Right atrium auricular region (tissue), 2 donors: Measurements from ENCODE around the gene TNS1. TPM values are rescaled to one million over a fixed set of nuclear protein-coding genes. Genes with fewer than 3 reads are reported as not detected.

Source experiments
- DNase-seq: peaks from one replicate; pipeline ENCODE4 v3.0.0-alpha.2; 2019; ENCODE audit warnings: low spot score
- H3K27ac ChIP-seq, 2 donors: fragments of 200-600 bp; sonication (generic); 1 replicate in 1 of 2; 2 replicates in 1 of 2; pipeline ENCODE4 v1.5.1; 2016 to 2019
- H3K27me3 ChIP-seq, 2 donors: fragments of 200-600 bp; sonication (generic); one replicate each; pipeline versions ENCODE4 v1.5.1 to v1.6.0; 2017 to 2019
- H3K36me3 ChIP-seq: fragments of 200-600 bp; sonication (generic); one replicate; pipeline ENCODE4 v1.5.1; 2016
- H3K4me1 ChIP-seq, 2 donors: fragments of 200-600 bp; sonication (generic); one replicate each; pipeline versions ENCODE4 v1.5.1 to v1.6.0; 2017 to 2019
- H3K4me3 ChIP-seq, 2 donors: fragments of 200-600 bp; sonication (generic); 1 replicate in 1 of 2; 2 replicates in 1 of 2; pipeline ENCODE4 v1.5.1; 2017 to 2019; ENCODE audit warnings: mild to moderate bottlenecking in 1 of 2, moderate library complexity in 1 of 2
- H3K9me3 ChIP-seq, 2 donors: fragments of 200-600 bp; sonication (generic); one replicate each; pipeline ENCODE4 v1.5.1; 2019
- CTCF ChIP-seq, 2 donors: fragments of 200-600 bp; sonication (generic); IDR thresholded peaks; one replicate each; pipeline ENCODE4 v1.5.1; 2019; ENCODE audit warnings: antibody characterized with exemption in 2 of 2
- total RNA-seq, 2 donors: library from RNA; depleted of rRNA; stranded (reverse); fragments of >200 nt; gene quantifications; one replicate each; pipeline ENCODE4 v1.1.0, GENCODE V29; 2016

TNS1 gene
- total RNA-seq, 2 donors from 2014 or later, result 393 to 720 TPM

GRCh38 chr2:217791551-217791950, 211.2 kb downstream of the TNS1 start:
- Histone ChIP-seq H3K9me3 (no peaks in the 10 kb centered on the region), H3K36me3 (peaks cover 23% of the 10 kb centered on the region), H3K27ac (no peak overlapping the region), H3K4me1 (peaks cover 0 to 51% of the 10 kb centered on the region in 2 donors), H3K4me3 (no peak overlapping the region), H3K27me3 (no peaks in the 10 kb centered on the region)
- DNase-seq, result no peak
- no peak for TF ChIP-seq CTCF (IDR thresholded peaks at IDR 0.05)

- Histone ChIP-seq H3K9me3 (no peaks in the 10 kb centered on the region), H3K27ac (peak overlapping the region; percentile 17 to 22), H3K36me3 (peaks cover 23% of the 10 kb centered on the region), H3K4me3 (no peak overlapping the region), H3K4me1 (peaks cover 0 to 45% of the 10 kb centered on the region in 2 donors), H3K27me3 (no peaks in the 10 kb centered on the region)
- DNase-seq, result no peak
- TF ChIP-seq CTCF (IDR thresholded peaks at IDR 0.05), result no peak
Measured at GRCh38 chr2:217790681-217791392, 212.0 kb downstream of the TNS1 start.

GRCh38 chr2:217790195-217790594, 212.6 kb downstream of the TNS1 start:
- no peaks in the 10 kb centered on the region for H3K9me3 ChIP-seq
- peak overlapping the region; percentile 17 to 22 for H3K27ac ChIP-seq
- H3K4me3 ChIP-seq, result no peak overlapping the region
- peaks cover 0 to 41% of the 10 kb centered on the region in 2 donors for H3K4me1 ChIP-seq
- no peak for DNase-seq
- H3K27me3 ChIP-seq, result no peaks in the 10 kb centered on the region
- peaks cover 23% of the 10 kb centered on the region for H3K36me3 ChIP-seq
- no peak for TF ChIP-seq CTCF (IDR thresholded peaks at IDR 0.05)

- H3K27me3 ChIP-seq, result no peaks in the 10 kb centered on the region
- H3K4me1 ChIP-seq, result peaks cover 0 to 37% of the 10 kb centered on the region in 2 donors
- H3K36me3 ChIP-seq, result peaks cover 23% of the 10 kb centered on the region
- H3K4me3 ChIP-seq, result peak overlapping the region in 1 of 2 donors; percentile 3
- no peak for DNase-seq
- peak overlapping the region; percentile 17 to 22 for H3K27ac ChIP-seq
- TF ChIP-seq CTCF (IDR thresholded peaks at IDR 0.05), result no peak
- H3K9me3 ChIP-seq, result no peaks in the 10 kb centered on the region
Measured at GRCh38 chr2:217789736-217790181, 213.0 kb downstream of the TNS1 start.

- no peaks in the 10 kb centered on the region for H3K9me3 ChIP-seq
- peak overlapping the region in 1 of 2 donors; percentile 3 for H3K4me3 ChIP-seq
- peak; percentile 90 for DNase-seq
- H3K36me3 ChIP-seq, result peaks cover 23% of the 10 kb centered on the region
- H3K27ac ChIP-seq, result peak overlapping the region; percentile 17 to 22
- peaks cover 0 to 31% of the 10 kb centered on the region in 2 donors for H3K4me1 ChIP-seq
- TF ChIP-seq CTCF (IDR thresholded peaks at IDR 0.05), result peak; percentile 97 to 99
- no peaks in the 10 kb centered on the region for H3K27me3 ChIP-seq
Measured at GRCh38 chr2:217789003-217789735, 213.6 kb downstream of the TNS1 start.
